ENCODE measurements around the gene DICER1.

DICER1 gene

GRCh38 chr14:95058491-95058890, 98.8 kb downstream of the DICER1 start:
- no peak for DNase-seq (ENCODE audit: low read depth in 2 of 2)

- no peak for DNase-seq (ENCODE audit: low read depth in 2 of 2)
Observed at GRCh38 chr14:95057851-95058250, 99.5 kb downstream of the DICER1 start.

- DNase-seq (ENCODE audit: low read depth in 2 of 2), result no peak
Observed at GRCh38 chr14:95057147-95057546, 100.2 kb downstream of the DICER1 start.

GRCh38 chr14:95056476-95056875, 100.9 kb downstream of the DICER1 start:
- DNase-seq (ENCODE audit: low read depth in 2 of 2), result no peak

GRCh38 chr14:95055318-95055717, 102.0 kb downstream of the DICER1 start:
- DNase-seq (ENCODE audit: low read depth in 2 of 2), result no peak

GRCh38 chr14:95054346-95055280, 102.7 kb downstream of the DICER1 start:
- DNase-seq (ENCODE audit: low read depth in 2 of 2), result no peak

- no peak for DNase-seq (ENCODE audit: low read depth in 2 of 2)
Observed at GRCh38 chr14:95052016-95052585, 105.2 kb downstream of the DICER1 start.

GRCh38 chr14:95049952-95050351, 107.4 kb downstream of the DICER1 start:
- DNase-seq (ENCODE audit: low read depth in 2 of 2), result no peak

GRCh38 chr14:95048771-95049312, 108.5 kb downstream of the DICER1 start:
- DNase-seq (ENCODE audit: low read depth in 2 of 2), result no peak

- DNase-seq (ENCODE audit: low read depth in 2 of 2), result no peak
Observed at GRCh38 chr14:95047754-95048153, 109.6 kb downstream of the DICER1 start.

GRCh38 chr14:95046711-95047681, 110.3 kb downstream of the DICER1 start:
- DNase-seq (ENCODE audit: low read depth in 2 of 2), result no peak

- DNase-seq (ENCODE audit: low read depth in 2 of 2), result no peak
Observed at GRCh38 chr14:95045836-95046430, 111.4 kb downstream of the DICER1 start.

- no peak for DNase-seq (ENCODE audit: low read depth in 2 of 2)
Observed at GRCh38 chr14:95045106-95045701, 112.1 kb downstream of the DICER1 start.

GRCh38 chr14:95044463-95045105, 112.7 kb downstream of the DICER1 start:
- no peak for DNase-seq (ENCODE audit: low read depth in 2 of 2)

GRCh38 chr14:95043732-95044462, 113.4 kb downstream of the DICER1 start:
- DNase-seq (ENCODE audit: low read depth in 2 of 2), result no peak

GRCh38 chr14:95043314-95043713, 114.0 kb downstream of the DICER1 start:
- no peak for DNase-seq (ENCODE audit: low read depth in 2 of 2)

GRCh38 chr14:95041477-95042020, 115.8 kb downstream of the DICER1 start:
- DNase-seq (ENCODE audit: low read depth in 2 of 2), result no peak

- DNase-seq (ENCODE audit: low read depth in 2 of 2), result no peak
Observed at GRCh38 chr14:95040708-95041476, 116.4 kb downstream of the DICER1 start.

GRCh38 chr14:95039993-95040348, 117.4 kb downstream of the DICER1 start:
- DNase-seq (ENCODE audit: low read depth in 2 of 2), result no peak

Data from stimulated activated CD8-positive, alpha-beta memory T cell treated with anti-CD3 and anti-CD28 coated beads, Interleukin-7, amount 100 ng/mL, for 4 hours (primary cell).